Fibroblast of lung (primary cell): ENCODE measurements around the gene NTNG1.

Source experiments
- CTCF ChIP-seq, 2 donors: IDR thresholded peaks in 1 of 2; conservative IDR thresholded peaks in 1 of 2; 1 replicate in 1 of 2; 2 replicates in 1 of 2; pipeline ENCODE4 v1.5.1; 2011 to 2012; ENCODE audit warnings: low read length in 2 of 2, control low read depth in 1 of 2, inconsistent platforms in 1 of 2, low read depth in 1 of 2, mild to moderate bottlenecking in 1 of 2
- EZH2 ChIP-seq: IDR thresholded peaks from 2 replicates; pipeline ENCODE4 v1.5.1; 2012; ENCODE audit warnings: low read length, control low read depth, mild to moderate bottlenecking; ENCODE audit errors: missing control alignments

- TF ChIP-seq CTCF (conservative IDR thresholded peaks at IDR 0.05 in 1 of 2, IDR thresholded peaks at IDR 0.05 in 1 of 2; ENCODE audit: low read depth in 1 of 2, low read length in 2 of 2) (no peak), EZH2 (no peak)
Observed at GRCh38 chr1:107352850-107353249, 212.0 kb downstream of the NTNG1 start.
